ENCODE results near the gene COMMD7.
"Not testable (repeated sequence)": the region's sequence is repeated elsewhere in the genome, so short reads cannot be mapped to it uniquely, and the experiment has no call there.

Gene COMMD7

GRCh38 chr20:32751293-32751692 lies 8.0 kb upstream of the COMMD7 start:
- peaks cover 19% of the 10 kb centered on the region for H3K4me1 ChIP-seq (ENCODE audit: control insufficient read depth, insufficient read depth, low read length, poor library complexity, severe bottlenecking)
- H3K4me3 ChIP-seq (ENCODE audit: extremely low read depth, insufficient read depth, low read length, poor library complexity, severe bottlenecking), result no peak overlapping the region
- no peak overlapping the region for H3K27ac ChIP-seq (ENCODE audit: low read depth, low read length, severe bottlenecking)
- H3K9me3 ChIP-seq (ENCODE audit: control insufficient read depth, low read length), result no peaks in the 10 kb centered on the region
- no peaks in the 10 kb centered on the region for H3K36me3 ChIP-seq (ENCODE audit: control insufficient read depth, insufficient read depth, low read length)

DNA sequence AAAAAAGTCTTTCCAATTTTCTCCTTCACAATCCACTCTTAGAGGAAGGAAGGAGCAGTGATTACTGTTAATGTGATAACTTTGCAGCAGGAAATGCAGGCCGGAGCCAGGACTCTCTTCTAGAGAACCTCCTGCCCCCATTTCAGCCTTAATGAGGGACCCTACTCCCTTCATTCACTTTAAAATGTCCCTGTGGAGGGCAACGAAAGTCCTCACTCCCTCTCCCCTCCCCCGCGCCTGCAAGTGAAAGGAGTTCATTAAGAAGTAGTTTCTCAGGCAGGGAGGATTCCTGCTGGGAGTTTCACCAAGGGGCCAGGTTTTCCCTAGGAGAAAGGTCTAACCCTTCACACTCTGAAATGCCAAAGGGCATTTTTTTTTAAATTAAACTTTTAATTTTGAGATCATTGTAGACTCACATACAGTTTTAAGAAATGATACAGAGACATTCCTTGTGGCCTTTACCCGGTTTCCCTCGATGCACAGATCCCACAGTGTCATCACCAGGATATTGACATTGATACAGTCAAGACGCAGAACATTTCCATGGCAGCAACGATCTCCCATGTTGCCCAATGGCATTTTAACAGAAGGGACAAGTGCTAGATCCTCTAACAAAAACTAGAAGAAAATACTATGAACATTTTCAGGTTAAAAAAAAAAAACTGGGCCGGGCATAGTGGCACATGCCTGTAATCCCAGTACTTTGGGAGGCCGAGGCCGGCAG lies 6.8 kb upstream of the COMMD7 start:
- Histone ChIP-seq H3K27ac (ENCODE audit: low read depth, low read length, severe bottlenecking) (peak overlapping the region; percentile 94), H3K9me3 (ENCODE audit: control insufficient read depth, low read length) (no peaks in the 10 kb centered on the region), H3K36me3 (ENCODE audit: control insufficient read depth, insufficient read depth, low read length) (no peaks in the 10 kb centered on the region), H3K4me1 (ENCODE audit: control insufficient read depth, insufficient read depth, low read length, poor library complexity, severe bottlenecking) (peaks cover 24% of the 10 kb centered on the region), H3K4me3 (ENCODE audit: extremely low read depth, insufficient read depth, low read length, poor library complexity, severe bottlenecking) (no peak overlapping the region)
- WGBS, 2 experiments (ENCODE audit: insufficient coverage in 2 of 2), result 41 to 52% methylated on average over 6 to 7 of the region's 11 CpGs

DNA sequence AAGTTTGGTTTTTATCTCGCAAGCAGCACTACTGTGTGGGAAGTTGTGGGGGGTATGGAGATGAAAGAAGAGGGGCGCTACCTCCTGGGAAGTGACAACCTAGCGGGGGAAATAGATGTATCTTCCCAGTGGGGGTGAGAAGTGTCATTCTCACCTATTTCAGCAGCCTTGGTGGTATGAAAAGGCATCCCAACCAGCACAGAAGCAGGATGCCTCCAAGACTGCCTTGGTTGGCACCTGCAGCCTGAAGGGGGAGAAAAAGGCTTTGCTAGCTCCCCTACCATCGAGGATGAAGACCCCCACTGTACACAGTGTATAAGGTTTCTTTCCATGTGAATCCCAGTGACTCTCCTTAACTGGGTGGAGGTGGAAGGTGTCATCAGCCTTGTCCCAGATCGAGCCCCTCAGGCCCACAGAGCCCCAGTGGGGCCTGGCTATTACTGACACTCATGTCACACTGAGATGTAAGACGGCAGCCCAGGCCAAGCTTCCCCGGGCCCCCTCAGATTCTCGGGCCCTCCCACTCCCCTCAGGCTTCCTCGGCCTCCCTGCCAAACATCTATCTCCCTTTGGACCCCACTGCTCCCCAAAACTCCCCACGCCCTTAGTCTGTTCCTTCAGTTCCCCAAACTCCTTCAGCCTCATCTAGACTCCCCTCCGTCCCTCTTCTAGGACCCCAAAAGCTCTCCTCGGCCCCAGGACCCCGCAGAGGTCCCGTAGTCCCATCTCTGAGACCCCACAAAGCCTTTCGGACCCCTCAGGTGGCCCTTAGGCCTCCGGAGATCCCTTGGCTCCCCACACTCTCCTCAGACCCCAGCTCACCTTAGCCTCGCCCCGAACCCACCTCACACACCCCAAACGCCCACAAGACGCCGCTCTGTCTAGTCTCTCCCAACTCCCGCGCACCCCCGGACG lies 688 bp downstream of the COMMD7 start:
- peak overlapping the region; percentile 10 for H3K27ac ChIP-seq (ENCODE audit: low read depth, low read length, severe bottlenecking)
- WGBS, 2 experiments (ENCODE audit: insufficient coverage in 2 of 2), result 2 to 8% methylated on average over 11 to 17 of the region's 25 CpGs

DNA sequence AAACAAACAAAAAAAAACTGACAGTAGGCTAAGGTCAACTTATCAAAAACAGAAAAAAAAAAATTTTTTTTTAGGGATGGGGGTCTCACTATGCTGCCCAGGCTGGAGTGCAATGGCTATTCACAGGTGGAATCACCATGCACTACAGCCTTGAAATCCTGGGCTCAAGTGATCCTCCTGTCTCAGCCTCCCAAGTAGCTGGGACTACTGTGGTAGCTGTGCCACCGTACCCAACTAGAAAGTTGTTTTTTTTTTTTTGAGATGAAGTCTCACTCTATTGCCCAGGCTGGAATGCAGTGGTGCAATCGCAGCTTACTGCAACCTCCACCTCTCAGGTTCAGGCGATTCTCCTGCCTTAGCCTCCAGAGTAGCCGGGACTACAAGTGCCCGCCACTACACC lies 2.1 kb downstream of the COMMD7 start:
- H3K9me3 ChIP-seq (ENCODE audit: control insufficient read depth, low read length), result no peaks in the 10 kb centered on the region
- no peaks in the 10 kb centered on the region for H3K36me3 ChIP-seq (ENCODE audit: control insufficient read depth, insufficient read depth, low read length)
- H3K4me3 ChIP-seq (ENCODE audit: extremely low read depth, insufficient read depth, low read length, poor library complexity, severe bottlenecking), result no peak overlapping the region
- H3K4me1 ChIP-seq (ENCODE audit: control insufficient read depth, insufficient read depth, low read length, poor library complexity, severe bottlenecking), result peaks cover 10% of the 10 kb centered on the region
- H3K27ac ChIP-seq (ENCODE audit: low read depth, low read length, severe bottlenecking), result no peak overlapping the region
- WGBS, 2 experiments (ENCODE audit: insufficient coverage in 2 of 2), result 80% methylated on average over 1 of the region's 5 CpGs; no CpG with 5 or more reads in 1 of the 2 experiments

More for the DNA sequence above, 688 bp downstream of the COMMD7 start:
- Histone ChIP-seq H3K9me3 (ENCODE audit: control insufficient read depth, low read length) (no peaks in the 10 kb centered on the region), H3K4me1 (ENCODE audit: control insufficient read depth, insufficient read depth, low read length, poor library complexity, severe bottlenecking) (peaks cover 10% of the 10 kb centered on the region), H3K4me3 (ENCODE audit: extremely low read depth, insufficient read depth, low read length, poor library complexity, severe bottlenecking) (peak overlapping the region; percentile 66), H3K36me3 (ENCODE audit: control insufficient read depth, insufficient read depth, low read length) (no peaks in the 10 kb centered on the region)

GRCh38 chr20:32737371-32738223 lies 5.7 kb downstream of the COMMD7 start:
- Histone ChIP-seq H3K27ac (ENCODE audit: low read depth, low read length, severe bottlenecking) (no peak overlapping the region), H3K4me3 (ENCODE audit: extremely low read depth, insufficient read depth, low read length, poor library complexity, severe bottlenecking) (no peak overlapping the region), H3K9me3 (ENCODE audit: control insufficient read depth, low read length) (no peaks in the 10 kb centered on the region), H3K36me3 (ENCODE audit: control insufficient read depth, insufficient read depth, low read length) (peaks cover 3% of the 10 kb centered on the region), H3K4me1 (ENCODE audit: control insufficient read depth, insufficient read depth, low read length, poor library complexity, severe bottlenecking) (peaks cover 6% of the 10 kb centered on the region)
- 74 to 78% methylated on average over 4 to 5 of the region's 7 CpGs for WGBS, 2 experiments (ENCODE audit: insufficient coverage in 2 of 2)

- 80 to 85% methylated on average over 4 of the region's 4 CpGs for WGBS, 2 experiments (ENCODE audit: insufficient coverage in 2 of 2)
- Histone ChIP-seq H3K36me3 (ENCODE audit: control insufficient read depth, insufficient read depth, low read length) (peaks cover 18% of the 10 kb centered on the region), H3K27ac (ENCODE audit: low read depth, low read length, severe bottlenecking) (peak overlapping the region; percentile 83), H3K4me3 (ENCODE audit: extremely low read depth, insufficient read depth, low read length, poor library complexity, severe bottlenecking) (no peak overlapping the region), H3K4me1 (ENCODE audit: control insufficient read depth, insufficient read depth, low read length, poor library complexity, severe bottlenecking) (peaks cover 17% of the 10 kb centered on the region), H3K9me3 (ENCODE audit: control insufficient read depth, low read length) (no peaks in the 10 kb centered on the region)
Observed at GRCh38 chr20:32731882-32732266, 11.4 kb downstream of the COMMD7 start.

DNA sequence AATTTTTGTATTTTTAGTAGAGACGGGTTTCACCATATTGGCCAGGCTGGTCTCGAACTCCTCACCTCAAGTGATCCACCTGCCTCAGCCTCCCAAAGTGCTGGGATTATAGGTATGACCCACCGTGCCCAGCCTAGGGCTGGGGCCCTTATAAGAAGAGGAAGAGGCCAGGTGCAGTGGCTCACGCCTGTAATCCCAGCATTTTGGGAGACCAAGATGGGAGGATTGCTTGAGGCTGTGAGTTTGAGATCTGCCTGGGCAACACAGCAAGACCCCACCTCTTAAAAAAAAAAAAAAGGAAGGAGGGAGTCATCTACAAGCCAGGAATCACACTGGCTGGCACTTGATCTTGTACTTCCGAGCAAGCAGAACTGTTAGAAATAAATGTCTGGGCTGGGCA lies 13.9 kb downstream of the COMMD7 start:
- not testable (repeated sequence) for H3K4me3 ChIP-seq (ENCODE audit: extremely low read depth, insufficient read depth, low read length, poor library complexity, severe bottlenecking); H3K9me3 ChIP-seq (ENCODE audit: control insufficient read depth, low read length); H3K27ac ChIP-seq (ENCODE audit: low read depth, low read length, severe bottlenecking)
- 88 to 96% methylated on average over 3 to 5 of the region's 5 CpGs for WGBS, 2 experiments (ENCODE audit: insufficient coverage in 2 of 2)
- Histone ChIP-seq H3K4me1 (ENCODE audit: control insufficient read depth, insufficient read depth, low read length, poor library complexity, severe bottlenecking) (peaks cover 17% of the 10 kb centered on the region), H3K36me3 (ENCODE audit: control insufficient read depth, insufficient read depth, low read length) (peaks cover 35% of the 10 kb centered on the region)

DNA sequence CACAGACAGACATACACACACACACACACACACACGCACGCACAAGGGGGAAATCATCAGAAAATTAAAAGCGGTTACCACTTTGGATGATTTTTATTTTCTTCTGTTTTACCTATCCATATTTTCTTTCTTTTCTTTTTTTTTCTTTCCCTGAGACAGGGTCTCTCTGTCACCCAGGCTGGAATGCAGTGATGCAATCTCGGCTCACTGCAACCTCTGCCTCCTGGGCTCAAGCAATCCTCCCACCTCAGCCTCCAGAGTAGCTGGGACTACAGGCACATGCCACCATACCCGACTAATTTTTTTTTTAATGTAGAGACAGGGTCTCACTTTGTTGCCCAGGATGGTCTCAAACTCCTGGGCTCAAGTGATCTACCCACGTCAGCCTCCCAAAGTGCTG lies 14.8 kb downstream of the COMMD7 start:
- not testable (repeated sequence) for H3K4me3 ChIP-seq (ENCODE audit: extremely low read depth, insufficient read depth, low read length, poor library complexity, severe bottlenecking); H3K9me3 ChIP-seq (ENCODE audit: control insufficient read depth, low read length); H3K27ac ChIP-seq (ENCODE audit: low read depth, low read length, severe bottlenecking)
- H3K36me3 ChIP-seq (ENCODE audit: control insufficient read depth, insufficient read depth, low read length), result peaks cover 32% of the 10 kb centered on the region
- WGBS, 2 experiments (ENCODE audit: insufficient coverage in 2 of 2), result 93 to 94% methylated on average over 4 to 6 of the region's 6 CpGs
- peaks cover 17% of the 10 kb centered on the region for H3K4me1 ChIP-seq (ENCODE audit: control insufficient read depth, insufficient read depth, low read length, poor library complexity, severe bottlenecking)

- Histone ChIP-seq H3K36me3 (ENCODE audit: control insufficient read depth, insufficient read depth, low read length) (peaks cover 32% of the 10 kb centered on the region), H3K27ac (ENCODE audit: low read depth, low read length, severe bottlenecking) (peak overlapping the region; percentile 57), H3K4me3 (ENCODE audit: extremely low read depth, insufficient read depth, low read length, poor library complexity, severe bottlenecking) (no peak overlapping the region), H3K4me1 (ENCODE audit: control insufficient read depth, insufficient read depth, low read length, poor library complexity, severe bottlenecking) (peaks cover 17% of the 10 kb centered on the region), H3K9me3 (ENCODE audit: control insufficient read depth, low read length) (no peaks in the 10 kb centered on the region)
- WGBS, 2 experiments (ENCODE audit: insufficient coverage in 2 of 2), result 86 to 92% methylated on average over 5 to 7 of the region's 7 CpGs
Observed at GRCh38 chr20:32727683-32728082, 15.6 kb downstream of the COMMD7 start.

GRCh38 chr20:32718749-32719348 lies 24.4 kb downstream of the COMMD7 start:
- WGBS, 2 experiments (ENCODE audit: insufficient coverage in 2 of 2), result 95 to 96% methylated on average over 2 of the region's 3 CpGs
- H3K27ac ChIP-seq (ENCODE audit: low read depth, low read length, severe bottlenecking), result no peak overlapping the region
- H3K4me1 ChIP-seq (ENCODE audit: control insufficient read depth, insufficient read depth, low read length, poor library complexity, severe bottlenecking), result no peaks in the 10 kb centered on the region
- no peaks in the 10 kb centered on the region for H3K9me3 ChIP-seq (ENCODE audit: control insufficient read depth, low read length)
- H3K4me3 ChIP-seq (ENCODE audit: extremely low read depth, insufficient read depth, low read length, poor library complexity, severe bottlenecking), result no peak overlapping the region
- H3K36me3 ChIP-seq (ENCODE audit: control insufficient read depth, insufficient read depth, low read length), result peaks cover 19% of the 10 kb centered on the region

Data from mesodermal cell (in vitro differentiated cells).